NT2/D1 (cell line): ENCODE measurements around the gene DNAH11.

Source experiments
- YY1 ChIP-seq: IDR thresholded peaks from 2 replicates; pipeline ENCODE4 v1.6.1; 2011; ENCODE audit not compliant: insufficient read length, insufficient read depth
- ZNF274 ChIP-seq: IDR thresholded peaks from 2 replicates; pipeline ENCODE4 v1.6.1; 2011; ENCODE audit warnings: mild to moderate bottlenecking, low read depth, low read length

GRCh38 chr7:21620054-21620453 lies 77.2 kb downstream of the DNAH11 start:
- TF ChIP-seq ZNF274 (no peak), YY1 (no peak)
